Ascending aorta (tissue), 2 donors: ENCODE data around the gene EFNB1. TPM values are rescaled to one million over a fixed set of nuclear protein-coding genes. Genes with fewer than 3 reads are reported as not detected.
A peak's percentile ranks its signal among the peaks of the same experiment; 100 is the strongest.

ENCODE experiments used
- DNase-seq, 2 donors: peaks; one replicate each; pipeline ENCODE4 v3.0.0-alpha.2; 2019; ENCODE audit warnings: low spot score in 2 of 2
- H3K27ac ChIP-seq, 2 donors: fragments of 200-600 bp; sonication (generic); one replicate each; pipeline ENCODE4 v1.5.1; 2016 to 2017; ENCODE audit warnings: mild to moderate bottlenecking in 1 of 2
- H3K27me3 ChIP-seq: fragments of 200-600 bp; sonication (generic); one replicate; pipeline ENCODE4 v1.5.1; 2017
- H3K36me3 ChIP-seq, 2 donors: fragments of 200-600 bp; sonication (generic); one replicate each; pipeline ENCODE4 v1.5.1; 2016
- H3K4me1 ChIP-seq, 2 donors: fragments of 200-600 bp; sonication (generic); one replicate each; pipeline ENCODE4 v1.5.1; 2016 to 2017; ENCODE audit warnings: mild to moderate bottlenecking in 1 of 2
- H3K4me3 ChIP-seq, 2 donors: fragments of 200-600 bp; sonication (generic); one replicate each; pipeline ENCODE4 v1.5.1; 2016 to 2017; ENCODE audit warnings: mild to moderate bottlenecking in 1 of 2
- H3K9me3 ChIP-seq, 2 donors: fragments of 200-600 bp; sonication (generic); one replicate each; pipeline ENCODE4 v1.5.1; 2016
- CTCF ChIP-seq, 3 experiments: fragments of 200-600 bp in 2 of 3; fragments of 450-650 bp in 1 of 3; sonication (generic) in 2 of 3; IDR thresholded peaks; one replicate each; pipeline ENCODE4 v1.5.1; 2016 to 2019; ENCODE audit warnings: antibody characterized with exemption in 3 of 3, mild to moderate bottlenecking in 1 of 3, moderate library complexity in 1 of 3
- intact Hi-C: fragments of 100-400 bp; cut with DNase I; formaldehyde crosslinking; loops from one replicate; pipeline ENCODE4 v1.15.1; 2023
- total RNA-seq: library from RNA; depleted of rRNA; stranded (reverse); fragments of >200 nt; gene quantifications from one replicate; pipeline ENCODE4 v1.1.0, GENCODE V29; 2016

The EFNB1 gene
- total RNA-seq, 1 donor from 2014 or later: 53.4 TPM

GRCh38 chrX:68824565-68825125 lies 4.2 kb upstream of the EFNB1 start:
- no peak for TF ChIP-seq CTCF (IDR thresholded peaks at IDR 0.05)

GRCh38 chrX:68826113-68826980 lies 2.5 kb upstream of the EFNB1 start:
- Histone ChIP-seq H3K4me3 (no peak overlapping the region), H3K27me3 (no peaks in the 10 kb centered on the region), H3K4me1 (no peaks in the 10 kb centered on the region), H3K36me3 (no peaks in the 10 kb centered on the region), H3K27ac (no peak overlapping the region), H3K9me3 (no peaks in the 10 kb centered on the region)
- DNase-seq: peak in 1 of 2 donors; percentile 49
- no peak for TF ChIP-seq CTCF (IDR thresholded peaks at IDR 0.05)
- intact Hi-C loops: loop anchor here (5.0 kb wide), 1 partner anchor 561 kb away; no protein-coding TSS in a partner anchor

More at GRCh38 chrX:68824565-68825125, 4.2 kb upstream of the EFNB1 start:
- H3K9me3 ChIP-seq: no peaks in the 10 kb centered on the region
- intact Hi-C loops: loop anchor here (5.0 kb wide), 1 partner anchor 563 kb away; no protein-coding TSS in a partner anchor
- H3K4me1 ChIP-seq: no peaks in the 10 kb centered on the region
- no peak overlapping the region for H3K4me3 ChIP-seq
- H3K27ac ChIP-seq: no peak overlapping the region
- DNase-seq: peak in 1 of 2 donors; percentile 38
- no peaks in the 10 kb centered on the region for H3K36me3 ChIP-seq
- no peaks in the 10 kb centered on the region for H3K27me3 ChIP-seq

DNA sequence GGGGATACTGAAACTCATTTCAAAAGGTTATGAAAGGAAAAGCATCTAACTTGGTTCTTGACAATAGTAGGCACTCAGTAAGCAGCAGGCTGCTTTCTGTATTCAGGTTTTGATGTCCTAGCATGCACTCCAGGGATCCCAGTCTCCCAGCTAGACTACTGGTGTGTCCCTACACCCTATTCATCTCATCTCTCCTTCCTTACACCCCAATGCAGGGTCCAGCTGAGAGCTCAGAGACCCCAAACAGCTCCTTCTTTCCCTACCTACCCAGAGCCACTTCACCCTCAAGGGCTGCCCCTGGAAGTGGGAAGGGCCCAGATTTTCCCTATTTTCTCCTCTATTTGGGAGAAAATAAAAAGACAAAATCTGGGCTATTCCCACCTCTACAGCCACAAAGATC lies 1.6 kb upstream of the EFNB1 start:
- Histone ChIP-seq H3K27ac (no peak overlapping the region), H3K27me3 (no peaks in the 10 kb centered on the region), H3K4me3 (no peak overlapping the region), H3K9me3 (no peaks in the 10 kb centered on the region), H3K36me3 (no peaks in the 10 kb centered on the region), H3K4me1 (no peaks in the 10 kb centered on the region)
- intact Hi-C loops: loop anchor here (1.0 to 5.0 kb wide), 2 partner anchors 395 to 560 kb away; no protein-coding TSS in a partner anchor
- DNase-seq: peak in 1 of 2 donors; percentile 16
- no peak for TF ChIP-seq CTCF (IDR thresholded peaks at IDR 0.05)

- Histone ChIP-seq H3K36me3 (no peaks in the 10 kb centered on the region), H3K9me3 (no peaks in the 10 kb centered on the region), H3K4me1 (no peaks in the 10 kb centered on the region), H3K4me3 (peak overlapping the region; percentile 37 to 45), H3K27ac (peak overlapping the region; percentile 58 to 66), H3K27me3 (no peaks in the 10 kb centered on the region)
- intact Hi-C loops: loop anchor here (1.0 to 5.0 kb wide), 7 partner anchors 67 to 789 kb away; partner anchors contain the start of genes EDA and PJA1
- DNase-seq: peak; percentile 45 to 92
- peak; percentile 81 to 89 (median 81) for TF ChIP-seq CTCF (IDR thresholded peaks at IDR 0.05)
Measured at GRCh38 chrX:68827848-68828624, 785 bp upstream of the EFNB1 start.
